Smooth muscle cell of the brain vasculature (primary cell): ENCODE data around the gene PRPF6.
A peak's percentile ranks its signal among the peaks of the same experiment; 100 is the strongest.

Source experiments
- DNase-seq: peaks from one replicate; pipeline ENCODE4 v3.0.0-alpha.2; 2012; ENCODE audit warnings: low read depth, low spot score

PRPF6 gene

DNA sequence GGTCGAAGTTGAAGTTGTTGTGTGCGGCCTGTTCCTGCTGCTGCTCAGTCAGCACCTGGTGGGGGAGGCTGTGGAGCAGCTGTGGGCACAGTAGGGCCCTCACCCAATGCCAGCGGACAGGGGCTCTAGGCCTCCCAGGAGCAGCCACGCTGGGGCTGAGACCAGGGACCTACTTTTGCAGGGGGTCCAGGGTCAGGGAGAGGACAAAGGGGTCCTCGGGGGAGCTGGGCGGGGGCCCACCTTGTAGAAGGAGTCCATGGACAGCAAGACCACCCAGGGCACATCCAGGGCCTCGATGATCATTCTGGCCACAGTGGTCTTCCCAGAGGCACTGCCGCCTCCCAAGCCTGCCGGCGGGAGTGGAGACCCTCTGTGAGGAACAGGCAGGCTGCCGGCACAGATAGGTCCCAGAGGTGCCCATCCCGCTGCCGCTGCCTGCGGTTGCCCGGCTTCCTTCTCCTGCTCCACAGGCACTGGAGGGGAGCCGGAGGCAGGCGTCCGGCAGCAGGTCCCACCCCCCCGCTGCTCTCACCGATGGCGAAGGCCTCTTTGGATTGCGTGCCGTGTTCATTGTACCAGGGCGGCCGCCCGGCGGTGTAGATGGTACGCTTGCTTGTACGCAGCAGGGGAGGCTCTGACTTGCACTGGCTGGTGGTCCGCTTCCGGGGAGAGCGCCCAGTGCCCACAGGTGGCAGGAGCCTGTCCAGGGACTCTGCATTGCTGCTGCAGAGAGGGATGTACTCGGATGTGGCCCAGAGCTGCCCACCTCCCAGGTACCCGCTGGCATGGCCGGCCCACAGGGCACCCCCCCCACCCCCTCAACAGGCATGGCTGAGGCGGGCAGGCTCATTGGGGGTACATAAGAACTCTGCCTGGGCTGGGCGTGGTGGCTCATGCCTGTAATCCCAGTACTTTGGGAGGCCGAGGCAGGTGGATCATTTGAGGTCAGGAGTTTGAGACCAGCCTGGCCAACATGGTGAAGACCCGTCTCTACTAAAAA is 34.7 kb upstream of the PRPF6 start:
- DNase-seq: no peak

DNA sequence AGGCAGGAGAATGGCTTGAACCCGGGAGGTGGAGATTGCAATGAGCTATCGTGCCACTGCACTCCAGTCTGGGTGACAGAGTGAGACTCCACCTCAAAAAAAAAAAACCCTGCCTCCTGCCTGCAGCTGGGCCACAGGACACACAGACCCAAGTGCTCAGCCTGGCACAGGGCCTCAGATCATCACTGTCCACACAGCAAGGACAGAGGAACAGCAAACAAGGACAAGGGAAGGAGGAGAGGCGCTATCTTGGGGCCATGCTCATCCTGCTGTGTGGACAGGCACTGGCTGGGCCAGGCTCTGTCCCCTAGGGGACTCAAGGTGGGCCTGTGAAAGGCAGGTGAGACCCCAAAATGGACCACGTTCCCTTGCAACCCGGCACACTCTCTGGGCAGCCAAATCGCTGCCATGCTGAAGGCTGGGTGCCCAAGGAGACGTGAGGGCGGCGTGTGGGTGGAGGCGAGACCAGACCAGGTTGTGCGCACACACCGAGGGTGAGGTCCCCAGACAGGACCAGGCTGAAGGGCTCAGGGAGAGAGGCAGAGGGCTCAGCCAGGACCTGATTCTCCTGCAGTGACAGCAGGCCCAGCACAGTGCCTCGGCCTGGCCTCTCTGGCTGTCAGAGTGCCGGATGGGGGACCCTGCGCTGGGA is 33.8 kb upstream of the PRPF6 start:
- DNase-seq: no peak

GRCh38 chr20:63947638-63948456 is 33.1 kb upstream of the PRPF6 start:
- DNase-seq: no peak

- no peak for DNase-seq
These were observed 30.1 kb upstream of the PRPF6 start for GRCh38 chr20:63950701-63951397.

GRCh38 chr20:63951398-63952209 is 29.3 kb upstream of the PRPF6 start:
- no peak for DNase-seq

GRCh38 chr20:63952210-63952535 is 28.8 kb upstream of the PRPF6 start:
- no peak for DNase-seq

- no peak for DNase-seq
These were observed 28.2 kb upstream of the PRPF6 start for GRCh38 chr20:63952769-63953168.

DNA sequence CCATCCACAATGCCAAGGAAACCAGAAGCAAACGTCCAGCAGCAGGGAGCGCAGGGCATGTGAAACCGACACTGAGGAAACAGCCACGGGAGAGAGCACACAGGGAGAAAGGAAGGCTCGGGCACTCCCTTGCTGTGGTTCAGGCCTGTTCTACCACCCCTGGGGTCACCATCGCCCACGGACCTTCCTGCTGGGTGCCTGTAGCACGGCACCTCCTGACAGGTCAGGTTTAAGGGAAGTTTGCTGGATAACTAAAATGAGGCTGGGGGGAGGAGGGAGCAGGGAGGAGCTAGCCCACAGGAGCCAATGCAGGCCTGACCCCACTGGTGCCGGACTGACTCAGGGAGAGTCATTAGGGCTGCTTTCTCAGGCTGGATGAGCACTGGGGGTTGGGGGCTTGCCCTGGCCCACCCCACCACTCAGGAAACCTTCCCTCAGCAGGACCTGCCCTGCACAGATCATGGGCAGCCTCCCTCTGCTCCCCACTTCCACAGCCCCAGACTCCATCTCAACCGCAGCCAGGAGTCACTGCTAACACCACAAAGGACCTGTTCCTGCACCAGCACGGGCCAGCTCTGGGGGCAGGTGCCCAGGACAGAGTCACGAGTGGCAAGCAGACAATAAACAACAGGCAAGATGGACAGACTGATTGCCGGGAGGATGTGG is 27.0 kb upstream of the PRPF6 start:
- no peak for DNase-seq

DNA sequence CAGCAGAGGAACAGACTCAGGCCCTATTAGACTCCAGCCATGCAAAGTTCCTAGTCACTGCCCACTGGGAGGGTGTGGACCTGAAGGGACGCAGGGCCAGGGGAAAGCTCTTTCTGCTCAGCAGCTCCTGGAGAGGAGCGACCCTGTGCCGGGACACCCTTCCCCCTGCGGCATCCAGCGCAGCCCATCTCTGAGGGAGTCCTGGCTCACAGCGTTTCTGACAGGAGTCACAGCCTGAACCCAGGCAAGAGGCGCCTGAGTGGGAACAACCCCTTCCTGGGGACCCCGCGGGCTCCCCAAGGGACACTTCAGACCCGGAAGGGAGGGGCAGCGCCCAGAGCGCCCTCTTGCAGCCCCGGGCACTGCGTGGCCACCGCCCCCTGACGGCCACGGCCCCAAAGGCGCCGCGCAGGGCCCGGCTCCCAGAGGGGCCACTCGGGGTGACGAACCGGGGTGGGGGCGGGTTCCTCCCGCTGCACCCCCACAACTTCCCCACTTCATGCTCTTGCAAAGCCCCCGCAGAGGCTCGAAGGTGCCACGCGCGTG is 25.6 kb upstream of the PRPF6 start:
- no peak for DNase-seq

GRCh38 chr20:63955827-63956663 is 24.9 kb upstream of the PRPF6 start, which contains the start of gene UCKL1:
UCKL1 (minus strand) TSS chr20:63956416; CDS start chr20:63956372, 44 bp downstream.
- peak; percentile 74 for DNase-seq

- DNase-seq: no peak
These were observed 24.3 kb upstream of the PRPF6 start for GRCh38 chr20:63956664-63957003.

DNA sequence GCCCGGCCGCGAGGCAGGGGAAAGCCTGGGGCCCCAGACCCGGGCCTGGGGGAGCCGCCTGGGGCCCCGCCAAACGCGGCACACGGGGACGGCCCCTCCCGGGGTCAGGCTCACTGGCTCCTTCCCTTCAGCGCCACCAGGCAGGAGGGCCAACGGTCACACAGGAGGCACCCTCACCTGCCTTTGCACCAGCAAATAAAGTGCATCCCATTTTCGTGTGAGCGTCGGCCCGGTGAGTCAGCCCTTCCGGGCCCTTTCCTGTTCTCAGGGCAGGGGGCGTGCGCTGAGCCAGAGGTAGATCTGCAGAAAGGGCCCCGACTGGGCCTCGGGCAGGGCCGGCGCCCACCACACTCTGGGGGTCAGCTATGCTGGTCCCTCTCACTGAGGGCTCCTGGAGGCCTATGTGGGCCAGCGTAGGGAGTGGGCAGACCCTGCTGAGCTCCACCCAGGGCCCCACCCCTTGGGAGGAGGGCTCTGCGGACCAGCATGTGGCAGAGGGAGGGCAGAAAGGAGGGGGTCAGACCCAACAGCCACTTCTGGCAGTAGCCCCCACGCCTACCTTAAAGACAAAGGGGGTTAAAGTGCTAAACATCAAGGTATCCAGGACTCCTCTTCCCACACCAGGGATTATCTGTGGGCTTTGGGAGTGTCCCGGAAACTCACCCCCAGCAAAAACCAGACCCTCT is 23.8 kb upstream of the PRPF6 start:
- DNase-seq: no peak

- no peak for DNase-seq
These were observed 23.1 kb upstream of the PRPF6 start for GRCh38 chr20:63957690-63958441.

- no peak for DNase-seq
These were observed 22.5 kb upstream of the PRPF6 start for GRCh38 chr20:63958471-63958870.

DNA sequence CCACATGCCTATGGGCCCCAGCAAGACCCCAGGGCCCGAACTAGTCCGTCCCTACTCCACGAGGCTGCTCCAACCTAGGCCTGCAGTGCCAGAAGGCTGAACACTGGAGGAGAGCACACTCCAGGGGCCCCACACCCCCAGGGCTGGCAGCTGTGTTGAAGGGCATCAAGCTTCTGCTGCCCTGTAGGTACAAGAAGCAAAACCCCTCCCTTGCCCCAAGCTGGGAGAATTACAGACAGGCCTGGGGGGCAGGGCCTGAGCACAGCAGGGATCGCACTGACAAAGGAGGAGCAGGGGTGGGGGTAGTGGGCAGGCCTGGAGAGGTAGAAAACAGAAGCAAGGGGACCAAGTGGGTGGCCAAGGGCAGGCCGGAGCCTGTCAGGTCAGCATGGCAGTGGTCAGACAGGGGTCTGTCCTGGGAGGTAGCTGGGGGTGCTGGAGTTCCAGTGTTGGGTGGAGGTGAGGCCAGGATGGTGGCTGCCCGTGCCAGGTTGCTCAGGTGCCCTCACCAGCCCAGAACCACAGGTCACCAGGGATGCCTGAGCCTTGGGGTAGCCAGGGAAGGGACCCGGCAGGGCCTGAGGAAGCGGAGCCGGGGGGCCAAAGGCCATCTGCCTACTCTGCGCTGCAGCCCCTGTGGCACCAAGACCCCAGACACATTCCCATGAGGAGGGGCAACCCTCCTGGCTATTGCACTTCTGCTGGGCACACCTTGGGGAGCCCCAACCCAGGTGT is 21.8 kb upstream of the PRPF6 start:
- no peak for DNase-seq

DNA sequence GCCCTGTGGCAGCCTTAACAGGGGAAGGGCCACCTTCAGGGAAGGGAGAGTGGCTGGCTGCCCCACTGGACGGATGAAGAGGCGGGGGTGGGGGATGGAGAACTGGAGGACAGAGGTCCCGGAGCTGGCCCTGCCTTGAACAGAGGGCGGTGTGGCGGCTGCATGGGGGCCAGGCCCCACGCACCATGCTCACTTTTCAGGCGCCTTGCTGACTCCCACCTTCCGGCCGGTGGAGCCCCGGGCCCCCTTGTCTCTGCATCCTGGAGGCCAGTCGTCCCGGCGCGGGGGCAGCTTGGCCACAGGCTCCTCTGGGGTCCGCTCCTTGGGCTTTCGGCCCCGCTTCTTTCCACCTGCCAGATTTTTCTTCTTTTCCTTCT is 21.2 kb upstream of the PRPF6 start:
- no peak for DNase-seq
